NCI-H146 (cell line): Measurements from ENCODE around the gene PIEZO1.

Source experiments
- DNase-seq: peaks from one replicate; lab custom pipeline; 2025; lab: John Stamatoyannopoulos, UW

PIEZO1 gene

GRCh38 chr16:88719933-88720296, 65.1 kb downstream of the PIEZO1 start:
- DNase-seq, result no peak

GRCh38 chr16:88719267-88719932, 65.6 kb downstream of the PIEZO1 start:
- DNase-seq, result no peak

- no peak for DNase-seq
These were observed 66.8 kb downstream of the PIEZO1 start for GRCh38 chr16:88718178-88718577.

- DNase-seq, result no peak
These were observed 68.4 kb downstream of the PIEZO1 start for GRCh38 chr16:88716601-88717001.

- no peak for DNase-seq
These were observed 68.8 kb downstream of the PIEZO1 start for GRCh38 chr16:88716201-88716600.

- DNase-seq, result no peak
These were observed 69.5 kb downstream of the PIEZO1 start for GRCh38 chr16:88715312-88716190.

- no peak for DNase-seq
These were observed 70.4 kb downstream of the PIEZO1 start for GRCh38 chr16:88714420-88715302.

GRCh38 chr16:88713568-88714419, 71.2 kb downstream of the PIEZO1 start:
- DNase-seq, result no peak

- DNase-seq, result no peak
These were observed 72.0 kb downstream of the PIEZO1 start for GRCh38 chr16:88713054-88713453.

- no peak for DNase-seq
These were observed 72.5 kb downstream of the PIEZO1 start for GRCh38 chr16:88712362-88712979.

GRCh38 chr16:88711750-88712340, 73.2 kb downstream of the PIEZO1 start:
- no peak for DNase-seq

- no peak for DNase-seq
These were observed 74.5 kb downstream of the PIEZO1 start for GRCh38 chr16:88710556-88710955.

GRCh38 chr16:88706965-88707826, 77.8 kb downstream of the PIEZO1 start:
- no peak for DNase-seq

GRCh38 chr16:88706229-88706964, 78.6 kb downstream of the PIEZO1 start, which contains the start of the genes CTU2 and RNF166:
CTU2 (plus strand) TSS chr16:88706503; CDS start chr16:88706531, 28 bp downstream.
RNF166 (minus strand) TSS chr16:88706408; CDS start chr16:88706325, 83 bp downstream.
- peak; percentile 75 for DNase-seq

GRCh38 chr16:88705801-88706228, 79.2 kb downstream of the PIEZO1 start:
- DNase-seq, result peak; percentile 9

GRCh38 chr16:88705076-88705684, 79.8 kb downstream of the PIEZO1 start:
- no peak for DNase-seq

GRCh38 chr16:88703486-88704309, 81.3 kb downstream of the PIEZO1 start:
- no peak for DNase-seq
